ENCODE measurements around the gene KRT71.

KRT71 gene

GRCh38 chr12:52573743-52574142 is 20.8 kb upstream of the KRT71 start, which contains the start of gene KRT74:
Gene KRT74 (minus strand): TSS chr12:52573843. CDS start chr12:52573777, 66 bp downstream.
- DNase-seq = no peak

GRCh38 chr12:52573306-52573705 is 20.4 kb upstream of the KRT71 start:
- no peak for DNase-seq

GRCh38 chr12:52570511-52570910 is 17.6 kb upstream of the KRT71 start:
- no peak for DNase-seq

- no peak for DNase-seq
These were observed 15.2 kb upstream of the KRT71 start for GRCh38 chr12:52568111-52568510.

GRCh38 chr12:52566847-52567291 is 13.9 kb upstream of the KRT71 start:
- DNase-seq = peak; percentile 35

GRCh38 chr12:52564582-52564981 is 11.6 kb upstream of the KRT71 start:
- DNase-seq = no peak

GRCh38 chr12:52561880-52562449 is 9.0 kb upstream of the KRT71 start:
- DNase-seq = no peak

- DNase-seq = no peak
These were observed 7.0 kb upstream of the KRT71 start for GRCh38 chr12:52559979-52560378.

- no peak for DNase-seq
These were observed 6.0 kb upstream of the KRT71 start for GRCh38 chr12:52558781-52559445.

GRCh38 chr12:52557476-52557875 is 4.5 kb upstream of the KRT71 start:
- no peak for DNase-seq

GRCh38 chr12:52555577-52555976 is 2.6 kb upstream of the KRT71 start:
- DNase-seq = no peak

- DNase-seq = no peak
These were observed 890 bp downstream of the KRT71 start for GRCh38 chr12:52552055-52552454.

- DNase-seq = no peak
These were observed 1.6 kb downstream of the KRT71 start for GRCh38 chr12:52551216-52551865.

GRCh38 chr12:52546126-52546525 is 6.8 kb downstream of the KRT71 start:
- no peak for DNase-seq

- no peak for DNase-seq
These were observed 8.7 kb downstream of the KRT71 start for GRCh38 chr12:52543985-52544883.

GRCh38 chr12:52542785-52543318 is 10.1 kb downstream of the KRT71 start:
- no peak for DNase-seq

- no peak for DNase-seq
These were observed 10.8 kb downstream of the KRT71 start for GRCh38 chr12:52542157-52542556.

- no peak for DNase-seq
These were observed 11.2 kb downstream of the KRT71 start for GRCh38 chr12:52541709-52542108.

- no peak for DNase-seq
These were observed 12.4 kb downstream of the KRT71 start for GRCh38 chr12:52540531-52540930.

GRCh38 chr12:52539821-52540173 is 13.1 kb downstream of the KRT71 start:
- DNase-seq = no peak

GRCh38 chr12:52539083-52539820 is 13.7 kb downstream of the KRT71 start:
- DNase-seq = no peak

- DNase-seq = no peak
These were observed 15.8 kb downstream of the KRT71 start for GRCh38 chr12:52537101-52537500.

Measured in NCI-H1436 (cell line).